NCI-H1694 (cell line): ENCODE data around the gene FUBP1.
"Not testable (repeated sequence)": the region's sequence is repeated elsewhere in the genome, so short reads cannot be mapped to it uniquely, and the experiment has no call there.

Source experiments
- DNase-seq: peaks from one replicate; lab custom pipeline; 2025; lab: John Stamatoyannopoulos, UW

The FUBP1 gene

DNA sequence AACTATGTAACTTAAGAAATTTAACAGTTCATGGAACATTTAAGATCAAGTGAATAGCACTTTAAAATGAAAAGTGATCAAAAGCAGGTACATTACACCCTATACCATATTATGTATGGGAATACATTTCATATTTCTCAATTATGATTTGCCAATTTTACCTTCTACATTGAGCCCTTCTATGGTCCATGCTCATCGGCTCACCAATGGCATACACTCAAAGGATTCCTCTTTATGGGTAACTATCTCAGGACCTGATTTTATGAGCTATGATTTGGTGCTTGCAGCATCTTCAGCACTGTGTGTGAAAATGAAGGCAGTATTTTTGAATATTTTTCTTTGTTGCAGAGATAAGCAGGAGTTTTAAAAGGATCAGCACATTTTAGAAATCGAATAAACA, 33.5 kb downstream of the FUBP1 start:
- no peak for DNase-seq

- no peak for DNase-seq
These were observed 36.3 kb downstream of the FUBP1 start for GRCh38 chr1:77942400-77943140.

DNA sequence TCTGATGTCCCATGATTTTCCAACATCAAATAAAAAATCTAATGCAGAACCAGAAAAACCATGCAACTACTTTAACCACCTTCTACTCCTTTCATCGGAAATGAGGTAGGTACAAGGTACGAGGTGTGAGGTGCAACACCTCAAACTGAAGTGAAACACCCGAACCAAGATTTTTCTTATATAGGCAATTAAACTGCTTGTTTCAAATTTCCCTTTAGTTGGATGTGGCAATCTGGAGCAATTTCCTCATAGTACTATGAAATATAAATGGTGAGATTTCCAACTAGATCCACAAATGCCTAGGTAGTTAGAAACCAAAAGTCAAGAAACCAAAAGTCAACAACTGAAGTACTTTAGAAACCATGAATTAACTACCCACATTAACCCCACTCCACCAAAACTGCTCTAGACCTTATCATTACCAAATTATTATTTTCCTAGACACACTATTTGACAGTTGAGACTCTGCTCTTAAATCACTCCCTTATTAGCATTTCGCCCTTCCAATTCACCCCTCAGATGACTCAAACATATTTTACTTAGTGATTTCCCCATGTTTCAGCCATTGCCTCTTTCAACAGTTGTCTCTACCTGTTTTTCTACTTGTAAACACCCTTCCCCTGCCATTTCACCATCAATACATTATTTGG, 37.8 kb downstream of the FUBP1 start:
- no peak for DNase-seq

DNA sequence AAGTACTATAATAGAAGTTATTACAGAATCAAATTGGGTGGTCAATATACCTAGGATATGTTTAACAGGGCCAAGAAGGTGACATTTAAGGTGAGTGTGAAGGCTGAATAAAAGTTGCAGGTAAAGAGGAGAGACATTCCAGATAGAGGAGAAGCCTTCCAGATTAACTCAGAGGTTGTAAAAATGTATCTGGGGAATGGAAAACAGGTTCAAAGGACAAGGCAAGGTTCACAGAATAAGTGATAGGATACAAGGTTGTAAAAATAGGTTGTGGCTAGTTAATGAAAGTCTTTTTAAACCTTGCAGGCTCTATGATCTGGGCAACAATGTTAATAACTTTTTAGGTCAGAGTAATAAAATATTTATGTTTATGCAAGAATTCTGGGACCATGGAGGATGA, 40.2 kb downstream of the FUBP1 start:
- no peak for DNase-seq

GRCh38 chr1:77929806-77930205, 49.1 kb downstream of the FUBP1 start:
- no peak for DNase-seq

DNA sequence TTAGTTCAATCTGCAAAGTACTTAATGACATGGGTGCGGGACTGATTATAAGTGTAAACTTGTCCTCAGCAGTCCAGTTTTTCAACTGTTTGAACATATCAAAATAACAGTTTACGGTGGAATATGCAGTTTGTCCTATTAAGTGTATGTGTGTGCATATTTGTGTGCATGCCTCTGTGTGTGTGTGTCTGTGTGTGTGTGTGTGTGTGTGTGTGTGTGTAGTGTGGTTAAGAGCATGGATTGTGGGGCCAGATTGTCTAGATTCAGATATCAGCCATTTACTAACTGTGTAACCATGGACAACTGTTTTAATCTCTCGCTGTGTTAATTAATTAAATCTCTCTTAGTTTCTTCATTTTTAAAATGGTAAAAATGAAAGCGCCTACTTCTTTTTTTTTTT, 51.5 kb downstream of the FUBP1 start:
- DNase-seq: no peak

GRCh38 chr1:77926561-77927357, 52.1 kb downstream of the FUBP1 start:
- no peak for DNase-seq

GRCh38 chr1:77925956-77926355, 52.9 kb downstream of the FUBP1 start:
- no peak for DNase-seq

- no peak for DNase-seq
These were observed 53.4 kb downstream of the FUBP1 start for GRCh38 chr1:77925518-77925917.

GRCh38 chr1:77918918-77919317, 60.0 kb downstream of the FUBP1 start:
- not testable (repeated sequence) for DNase-seq

- no peak for DNase-seq
These were observed 68.8 kb downstream of the FUBP1 start for GRCh38 chr1:77910116-77910515.

DNA sequence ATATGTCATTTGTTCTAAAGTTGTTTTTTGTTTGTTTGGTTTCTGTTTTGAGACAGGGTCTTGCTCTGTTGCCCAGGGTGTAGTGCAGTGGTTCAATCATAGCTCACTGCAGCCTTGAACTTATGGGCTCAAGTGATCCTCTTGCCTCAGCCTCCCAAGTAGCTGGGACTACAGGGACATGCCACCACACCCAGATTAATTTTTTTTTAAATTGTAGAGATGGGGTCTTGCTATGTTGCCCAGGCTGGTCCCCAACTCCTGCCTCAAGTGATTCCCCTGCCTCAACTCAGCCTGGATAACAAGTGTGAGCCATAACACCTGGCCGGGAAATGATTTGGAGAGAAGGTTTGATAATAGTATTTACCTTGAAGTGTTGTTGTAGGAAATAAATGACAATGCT, 72.2 kb downstream of the FUBP1 start:
- DNase-seq: no peak

DNA sequence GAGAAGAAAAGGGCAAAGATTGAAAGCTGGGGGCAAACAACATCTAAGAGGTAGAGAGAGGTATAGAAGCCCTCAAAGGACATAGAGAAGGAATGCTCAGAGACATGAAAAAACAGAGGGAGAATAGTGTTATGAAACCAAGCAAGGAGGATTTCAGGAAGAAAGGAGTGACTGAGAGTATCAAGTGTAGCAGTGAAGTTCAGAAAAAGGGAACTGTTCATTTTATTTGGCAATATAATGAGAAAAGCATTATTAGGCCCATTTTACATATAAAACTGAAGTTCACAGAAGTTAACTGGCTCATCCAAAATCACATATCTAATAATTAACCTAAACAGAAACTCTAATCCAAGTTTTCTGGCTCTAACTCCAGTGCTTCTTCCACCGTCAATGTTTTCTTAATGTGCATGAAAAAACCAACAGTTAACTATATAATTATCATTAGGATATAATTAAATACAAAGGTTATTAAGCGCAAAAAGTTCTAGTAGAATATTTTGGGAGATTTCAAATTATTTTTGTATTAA, 72.8 kb downstream of the FUBP1 start:
- no peak for DNase-seq

DNA sequence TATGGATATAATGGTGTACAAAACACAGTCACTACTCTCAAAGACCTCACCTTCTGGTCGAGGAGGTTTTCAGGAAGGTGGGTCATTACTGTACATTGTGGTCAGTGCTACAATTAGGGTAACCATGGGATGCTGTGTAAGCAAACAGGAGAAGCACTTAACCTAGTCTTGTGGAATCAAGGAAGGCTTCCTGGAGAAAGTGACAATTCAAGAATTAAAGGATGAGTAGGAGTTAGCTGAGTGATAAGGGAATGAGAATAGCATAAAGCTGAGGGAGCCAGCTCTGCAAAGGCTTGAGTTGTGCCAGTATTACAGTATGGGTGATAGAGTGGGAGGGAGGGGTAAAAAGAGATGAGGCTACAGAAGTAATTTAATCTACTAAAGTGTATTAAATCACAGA, 73.3 kb downstream of the FUBP1 start:
- no peak for DNase-seq

- DNase-seq: peak; percentile 16
These were observed 78.1 kb downstream of the FUBP1 start for GRCh38 chr1:77900687-77901293.

- DNase-seq: no peak
These were observed 79.1 kb downstream of the FUBP1 start for GRCh38 chr1:77899647-77900320.
